NCI-H1092 (cell line): ENCODE measurements around the gene CLDND2.

Experiments
- DNase-seq: peaks from one replicate; lab custom pipeline; 2025; lab: John Stamatoyannopoulos, UW

The CLDND2 gene

DNA sequence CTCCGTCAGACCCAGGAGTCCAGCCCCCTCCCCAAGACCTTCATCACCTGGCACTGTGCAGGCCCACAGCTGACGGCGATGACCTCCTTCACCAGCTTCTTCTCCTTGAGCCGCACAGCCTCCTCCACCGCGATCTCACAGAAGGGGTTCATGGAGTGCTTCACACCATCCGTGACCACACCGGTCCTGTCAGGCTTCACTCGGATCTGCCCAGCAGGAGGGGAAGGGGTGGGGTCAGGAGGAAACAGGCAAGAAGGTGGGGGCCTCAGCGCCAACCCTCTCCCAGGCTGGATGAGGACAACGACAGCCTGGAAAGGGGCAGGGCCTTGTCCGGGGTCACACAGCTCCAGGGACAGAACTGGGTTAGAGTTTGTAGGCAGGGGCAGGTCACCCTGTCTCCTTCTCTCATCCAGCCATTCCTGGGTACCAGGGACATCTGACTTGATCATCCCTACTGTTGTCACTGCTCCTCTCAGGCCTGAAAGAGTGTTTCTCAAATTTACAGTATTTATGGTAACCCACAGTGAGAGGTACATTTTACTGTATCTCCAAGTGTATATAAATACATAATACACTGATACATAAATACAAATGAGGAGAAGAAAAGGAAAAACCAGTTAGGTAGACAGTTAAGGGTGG, 14.6 kb downstream of the CLDND2 start:
- no peak for DNase-seq

- DNase-seq, result no peak
These were observed 15.9 kb downstream of the CLDND2 start for GRCh38 chr19:51352783-51353360.

DNA sequence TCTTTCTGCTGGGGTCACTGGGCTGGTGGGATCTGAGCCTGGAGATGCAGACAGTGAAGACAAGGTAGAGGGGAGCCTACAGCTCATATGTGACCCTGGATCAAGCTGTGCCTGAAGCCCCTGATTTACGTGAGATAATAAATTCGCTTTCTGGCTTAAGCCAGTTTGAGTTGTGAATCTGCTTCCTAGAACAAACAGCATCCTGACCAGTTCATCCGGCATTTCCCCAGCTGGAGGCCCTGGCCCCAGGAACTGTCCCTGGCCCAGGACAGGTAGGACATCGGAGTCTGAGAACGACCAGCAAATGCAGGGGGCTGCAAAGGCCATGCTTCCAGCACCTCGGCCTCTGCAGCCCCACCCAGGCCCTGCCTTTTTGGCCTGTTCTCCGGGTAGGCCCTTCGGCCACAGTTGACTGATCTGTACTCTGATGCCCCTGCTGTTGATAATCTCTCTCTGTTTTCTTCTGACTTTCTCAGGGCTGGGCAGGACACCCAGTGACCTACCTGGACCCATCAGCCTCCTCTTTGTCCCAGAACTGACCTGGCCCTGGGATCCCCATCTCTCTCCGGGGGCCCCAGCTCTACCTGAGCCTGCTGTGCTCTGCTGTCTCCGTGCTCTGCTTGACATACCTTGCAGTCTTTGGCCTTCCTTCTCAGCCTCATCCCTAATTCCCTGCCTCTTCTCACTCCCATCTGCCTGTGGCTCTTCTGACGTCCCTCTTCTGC, 17.4 kb downstream of the CLDND2 start:
- no peak for DNase-seq

GRCh38 chr19:51347209-51347928, 21.4 kb downstream of the CLDND2 start:
- no peak for DNase-seq

DNA sequence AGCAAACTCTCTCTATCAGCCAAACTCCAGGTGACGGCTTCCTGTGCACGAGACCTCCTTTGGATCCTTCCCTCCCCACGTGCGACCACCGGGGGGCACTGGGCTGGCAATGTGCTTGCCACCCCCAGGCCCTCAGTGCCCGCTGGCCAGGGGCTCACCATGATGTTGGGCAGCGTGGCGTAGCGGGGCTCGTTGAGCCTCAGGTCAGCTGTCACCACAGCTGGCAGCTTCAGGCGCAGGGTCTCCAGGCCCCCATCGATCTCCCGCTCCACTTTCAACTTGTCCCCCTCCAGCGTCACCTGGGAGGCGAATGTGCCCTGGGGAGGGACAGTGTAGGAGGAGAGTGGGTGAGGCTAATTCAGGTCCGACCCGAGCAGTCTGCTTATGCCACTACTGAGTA, 22.1 kb downstream of the CLDND2 start:
- no peak for DNase-seq

DNA sequence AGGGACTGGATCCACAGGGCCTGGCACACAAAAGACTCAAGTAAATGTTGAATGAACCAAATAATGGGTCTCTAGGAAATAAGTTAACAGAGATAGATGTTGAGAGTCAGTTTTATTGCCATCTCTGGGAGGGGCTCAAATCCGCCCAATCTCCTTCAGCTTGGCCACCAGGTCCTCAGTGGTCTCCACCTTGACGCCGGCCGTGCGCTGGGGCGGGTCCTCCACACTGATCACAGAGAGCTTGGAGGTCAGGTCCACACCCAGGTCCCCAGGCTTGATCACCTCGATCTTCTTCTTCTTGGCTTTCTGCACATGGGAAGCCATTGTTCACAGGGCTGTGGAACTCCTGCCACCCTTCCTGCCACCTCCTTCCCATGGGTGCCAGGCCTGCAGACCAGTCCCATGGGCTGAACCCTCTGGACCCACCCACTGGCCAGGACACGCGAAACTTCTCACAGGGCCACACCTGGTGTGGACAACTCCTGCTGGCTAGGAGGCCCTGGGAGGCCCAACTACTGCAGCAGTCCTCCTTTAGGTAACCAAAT, 23.7 kb downstream of the CLDND2 start:
- no peak for DNase-seq

GRCh38 chr19:51342631-51343569, 25.9 kb downstream of the CLDND2 start:
- DNase-seq, result no peak

GRCh38 chr19:51341976-51342580, 26.7 kb downstream of the CLDND2 start, which contains the start of gene VSIG10L:
VSIG10L (minus strand) TSS chr19:51342139; CDS start chr19:51342124, 15 bp downstream.
- DNase-seq, result no peak

GRCh38 chr19:51341066-51341465, 27.7 kb downstream of the CLDND2 start:
- no peak for DNase-seq

DNA sequence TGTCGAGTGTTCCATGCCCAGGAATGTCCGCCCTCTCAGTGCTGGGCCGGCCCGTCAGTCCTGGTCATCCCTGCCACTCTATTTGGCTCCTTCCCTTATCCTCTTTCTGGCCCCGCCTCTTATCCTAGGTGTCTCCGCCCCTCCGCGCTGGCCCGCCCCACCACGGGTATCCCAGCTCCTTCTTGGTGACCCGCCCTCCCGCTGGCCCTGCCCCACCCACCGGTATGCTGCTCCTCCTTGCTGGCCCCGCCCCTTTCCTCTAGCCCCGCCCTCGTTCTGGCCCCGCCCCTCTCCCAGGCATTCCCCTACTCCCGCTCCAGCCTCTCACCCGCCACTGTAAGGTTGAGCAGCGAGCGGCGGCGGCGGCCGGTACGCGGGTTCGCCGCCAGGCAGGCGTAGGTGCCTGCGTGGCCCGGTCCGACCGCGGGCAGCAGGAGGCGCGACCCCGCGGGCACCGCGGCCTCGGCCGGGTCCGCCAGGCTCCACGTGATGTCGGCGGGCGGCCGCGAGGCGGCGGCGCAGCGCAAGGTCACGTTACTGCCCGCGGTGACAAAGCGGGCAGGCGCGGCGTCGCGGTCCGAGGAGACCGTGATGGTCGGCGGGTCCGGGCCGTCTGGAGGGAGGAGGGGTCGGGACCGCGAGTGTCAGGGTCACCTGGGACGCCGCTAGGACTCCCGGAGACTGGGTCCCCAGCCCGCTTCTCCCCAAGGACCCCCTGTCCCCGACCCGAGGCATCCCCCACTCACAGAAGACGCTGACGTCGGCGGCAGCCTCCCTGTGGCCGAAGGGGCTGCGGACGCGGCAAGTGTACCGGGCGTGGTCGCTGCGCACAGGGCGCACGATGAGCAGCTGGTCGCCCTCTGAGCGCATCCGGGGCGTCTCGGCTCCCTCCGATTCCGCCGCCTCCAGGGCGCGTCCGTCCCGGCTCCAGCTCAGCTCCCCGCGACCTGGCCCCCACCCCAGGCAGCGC, 28.8 kb downstream of the CLDND2 start:
- no peak for DNase-seq

- DNase-seq, result no peak
These were observed 29.5 kb downstream of the CLDND2 start for GRCh38 chr19:51339313-51339686.

DNA sequence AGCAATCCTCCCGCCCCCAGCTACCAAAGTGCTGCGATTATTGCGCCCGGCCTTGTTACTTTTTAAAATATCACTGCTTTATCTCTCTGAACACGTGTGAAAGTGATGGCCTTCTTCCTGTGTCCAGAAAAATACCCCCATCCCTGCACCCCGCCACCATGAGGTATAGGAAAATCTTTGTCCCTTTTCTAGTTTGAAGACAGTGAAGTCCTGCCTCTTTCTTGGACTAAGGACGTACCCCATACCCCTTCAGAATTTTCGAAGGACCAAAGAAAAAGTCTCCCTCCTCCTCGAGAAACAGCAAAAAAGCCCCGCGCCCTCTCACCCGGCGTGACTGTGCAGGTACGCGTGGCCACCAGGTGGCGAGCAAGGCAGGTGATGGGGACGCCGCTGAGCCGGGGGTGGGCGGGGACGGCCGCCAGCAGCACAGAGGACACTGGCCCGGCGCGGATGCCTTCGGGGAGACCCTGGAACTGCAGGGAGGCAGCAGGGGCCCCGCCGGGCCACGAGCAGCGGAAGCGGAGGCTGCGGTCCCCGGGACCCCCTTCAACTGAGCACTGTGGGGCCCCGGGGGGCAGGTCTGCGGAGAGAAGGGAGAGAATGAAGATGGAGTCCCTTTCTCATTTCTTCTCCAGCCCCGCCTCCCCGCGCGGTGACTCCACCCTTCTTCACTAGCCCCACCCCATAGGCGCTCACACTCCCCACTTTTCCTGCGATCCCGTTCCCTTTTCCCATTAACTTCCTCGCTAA, 30.1 kb downstream of the CLDND2 start:
- DNase-seq, result no peak

DNA sequence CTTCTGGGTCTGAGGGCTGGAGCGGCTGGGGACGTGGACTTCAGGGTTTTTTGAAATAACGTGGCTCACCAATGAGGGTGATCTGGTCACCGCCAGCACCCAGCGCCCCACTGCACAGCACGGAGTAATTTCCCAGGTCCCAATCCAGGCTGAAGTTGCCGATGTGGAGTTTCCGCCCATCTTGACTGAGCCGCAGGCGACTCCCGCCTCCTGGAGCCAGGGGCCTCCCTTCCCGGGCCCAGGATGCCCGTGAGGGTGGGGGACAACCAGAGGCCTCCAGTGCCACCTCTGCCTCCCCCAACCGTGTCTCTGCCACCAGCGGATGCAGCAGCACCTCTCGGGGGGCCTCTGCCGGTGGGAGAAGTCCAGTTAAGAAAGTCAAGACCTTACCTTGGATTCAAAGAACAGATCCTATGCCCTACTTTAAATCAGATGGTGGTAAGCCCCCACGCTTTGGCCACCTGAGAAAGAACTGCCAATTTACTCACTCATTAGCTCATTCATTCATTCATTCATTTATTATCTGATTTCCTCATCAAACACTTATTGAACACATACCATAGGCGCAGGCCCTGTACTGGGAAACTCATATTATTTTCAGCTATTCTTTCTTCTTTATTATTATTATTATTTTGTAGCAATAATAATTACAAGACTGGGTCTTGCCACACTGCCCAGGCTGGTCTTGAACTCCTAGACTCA, 30.8 kb downstream of the CLDND2 start:
- DNase-seq, result no peak

GRCh38 chr19:51337141-51337860, 31.5 kb downstream of the CLDND2 start:
- DNase-seq, result no peak

- no peak for DNase-seq
These were observed 34.9 kb downstream of the CLDND2 start for GRCh38 chr19:51333836-51334460.

DNA sequence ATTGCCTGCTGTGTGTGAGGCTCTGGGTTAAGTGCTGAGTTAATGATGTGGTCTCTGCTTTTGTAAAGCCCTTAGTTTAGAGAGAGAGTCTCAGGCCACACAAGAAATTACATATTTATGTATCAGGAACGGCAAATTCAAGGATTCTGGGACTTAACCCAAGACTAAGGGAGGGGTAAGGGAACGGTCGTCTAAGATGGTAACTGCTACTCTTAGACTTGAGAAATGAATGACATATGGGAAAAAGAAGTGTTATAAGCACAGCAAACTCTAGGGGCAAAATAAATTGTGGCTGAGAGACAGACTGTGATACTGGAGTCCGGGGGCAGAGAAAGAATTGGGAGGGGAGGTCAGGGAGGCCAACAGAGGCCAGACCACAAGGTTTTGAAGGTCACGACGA, 37.1 kb downstream of the CLDND2 start:
- no peak for DNase-seq

GRCh38 chr19:51331193-51331592, 37.6 kb downstream of the CLDND2 start:
- DNase-seq, result no peak
